Inflammatory macrophage (primary cell): Measurements from ENCODE around the gene INTS13.
A peak's percentile ranks its signal among the peaks of the same experiment; 100 is the strongest.
"Not testable (repeated sequence)": the region's sequence is repeated elsewhere in the genome, so short reads cannot be mapped to it uniquely, and the experiment has no call there.

Experiments used
- DNase-seq, 2 donors: peaks; one replicate each; pipeline ENCODE4 v3.0.0-alpha.2; 2020 to 2022

INTS13 gene

GRCh38 chr12:26935636-26936378 is 2.0 kb downstream of the INTS13 start:
- peak; percentile 24 to 35 for DNase-seq

DNA sequence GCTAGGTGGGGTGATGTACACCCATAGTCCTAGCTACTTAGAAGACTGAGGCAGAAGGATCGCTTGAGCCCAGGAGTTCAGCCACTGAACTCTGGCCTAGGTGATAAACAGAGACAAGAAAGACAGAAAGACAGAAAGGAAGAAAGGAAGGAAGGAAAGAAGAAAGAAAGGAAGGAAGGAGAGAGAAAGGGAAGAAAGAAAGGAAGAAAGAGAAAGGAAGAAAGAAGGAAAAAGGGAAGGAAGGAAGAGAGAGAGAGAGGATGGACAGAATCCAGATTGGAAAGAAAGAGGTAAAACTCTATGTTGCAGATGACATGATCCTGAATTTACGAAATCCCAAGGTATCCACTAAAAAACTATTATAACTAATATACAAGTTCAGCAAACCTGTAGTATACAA is 8.2 kb downstream of the INTS13 start:
- DNase-seq: no peak

- DNase-seq: no peak
Observed at GRCh38 chr12:26928661-26929060, 9.1 kb downstream of the INTS13 start.

GRCh38 chr12:26921886-26922285 is 15.9 kb downstream of the INTS13 start:
- DNase-seq: no peak

DNA sequence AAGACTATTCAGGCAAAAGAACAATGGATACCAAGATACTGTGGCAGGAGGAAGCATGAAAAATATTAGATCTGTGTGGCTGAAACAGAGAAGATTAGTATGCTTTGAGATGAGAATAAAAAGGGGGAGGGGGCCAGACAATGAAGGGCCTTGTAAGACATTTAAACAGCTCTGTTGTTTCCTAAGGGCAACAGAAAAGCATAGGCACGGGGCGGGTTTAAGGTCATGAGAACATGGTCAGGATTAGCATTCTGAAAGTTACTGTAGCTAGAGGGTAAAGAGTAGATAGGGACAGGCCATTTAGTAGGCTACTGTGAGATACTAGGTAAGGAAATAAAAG is 18.6 kb downstream of the INTS13 start:
- no peak for DNase-seq

GRCh38 chr12:26918321-26919215 is 19.2 kb downstream of the INTS13 start:
- DNase-seq: no peak

DNA sequence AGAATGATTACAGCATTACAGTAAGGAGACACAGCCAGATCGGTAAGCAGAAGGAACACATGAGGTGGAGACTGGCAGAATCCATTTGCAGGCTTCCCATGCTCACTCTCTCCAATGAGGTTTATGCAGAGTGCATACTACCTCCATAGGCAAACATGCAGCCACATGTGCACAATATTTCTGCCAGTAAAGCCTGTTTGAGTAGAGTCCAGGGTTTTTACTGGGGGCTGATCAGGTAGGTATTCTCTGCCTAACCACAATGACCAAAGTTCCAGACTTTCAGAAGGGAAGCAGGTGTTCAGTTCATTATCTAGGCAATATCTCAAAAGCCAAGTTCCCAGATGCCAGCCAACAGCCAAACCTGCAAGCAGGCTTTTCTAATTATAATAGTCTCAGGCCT is 31.1 kb downstream of the INTS13 start:
- no peak for DNase-seq

DNA sequence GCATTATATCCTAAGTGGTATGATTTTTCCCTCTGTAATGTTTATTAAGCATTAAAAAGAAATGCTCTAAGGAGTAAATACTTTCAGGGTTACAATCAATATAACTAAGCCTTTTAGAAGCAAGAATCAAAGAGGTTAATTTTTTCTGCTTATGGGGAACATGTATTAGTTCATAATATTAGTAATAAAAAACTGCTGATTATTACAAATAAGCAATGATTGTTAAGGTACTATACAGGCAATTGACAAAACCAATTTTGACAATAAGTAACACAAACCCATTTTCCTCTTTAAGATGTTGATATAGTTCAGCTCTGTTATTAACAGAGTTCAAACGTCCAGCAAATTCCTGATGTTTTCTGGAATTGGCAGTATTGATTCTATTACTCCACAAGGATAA is 31.8 kb downstream of the INTS13 start:
- DNase-seq: no peak

- not testable (repeated sequence) for DNase-seq
Observed at GRCh38 chr12:26903396-26903795, 34.4 kb downstream of the INTS13 start.

DNA sequence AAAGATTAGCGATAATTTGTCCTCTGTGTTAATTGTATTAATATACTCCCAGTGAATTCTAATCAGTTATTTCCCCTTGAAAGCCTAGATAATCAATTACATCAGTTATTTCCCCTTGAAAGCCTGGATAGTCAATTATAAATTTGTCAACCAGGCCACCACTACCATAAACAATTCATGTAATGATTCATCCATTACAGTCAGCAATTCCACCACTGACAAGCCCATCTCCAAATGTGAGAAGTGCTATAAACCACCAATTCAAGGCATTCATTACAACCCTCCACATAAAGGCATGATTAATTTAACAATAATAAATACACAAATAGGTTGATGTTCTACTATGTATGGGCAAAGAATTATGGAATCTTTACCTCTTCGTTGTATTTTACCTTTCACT is 40.9 kb downstream of the INTS13 start:
- no peak for DNase-seq

GRCh38 chr12:26895672-26896071 is 42.1 kb downstream of the INTS13 start:
- no peak for DNase-seq

DNA sequence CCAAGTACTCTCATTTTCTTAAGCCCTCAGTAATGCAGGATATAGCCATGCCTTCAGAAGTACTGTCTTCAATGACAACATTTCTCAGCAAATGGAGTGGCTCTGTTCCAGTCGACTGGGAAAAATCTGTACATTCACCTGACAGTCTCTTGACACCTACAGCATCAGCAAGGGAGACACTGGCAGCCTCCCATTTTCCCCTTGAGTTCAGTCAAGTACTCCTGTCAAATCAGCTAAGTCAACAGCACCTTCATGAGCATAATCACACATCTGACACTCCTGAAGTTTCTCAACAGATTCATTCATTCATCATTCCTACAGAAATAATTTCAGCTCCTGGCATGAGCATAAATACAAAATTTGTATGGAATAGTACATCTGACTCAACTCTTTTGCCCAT is 46.1 kb downstream of the INTS13 start:
- DNase-seq: no peak

DNA sequence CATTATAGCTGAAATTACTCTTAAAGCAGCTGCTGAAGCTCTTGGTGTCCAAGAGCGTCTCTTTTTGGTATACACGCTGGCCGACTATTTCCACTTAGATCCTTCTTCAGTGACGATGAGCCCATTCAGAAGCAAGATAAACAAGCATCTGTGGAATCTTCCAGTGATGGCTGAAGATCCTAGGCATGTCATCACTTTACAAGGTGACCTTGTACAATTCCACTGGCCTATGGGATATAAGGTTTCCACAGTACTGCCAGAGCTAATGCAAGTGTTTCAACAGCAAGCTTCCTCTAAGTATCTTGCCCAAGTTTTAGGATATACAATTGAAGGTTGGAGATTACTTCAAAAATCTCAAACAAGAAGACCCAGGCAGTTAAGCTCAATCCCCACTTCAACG is 47.0 kb downstream of the INTS13 start:
- DNase-seq: no peak

GRCh38 chr12:26884765-26885576 is 52.8 kb downstream of the INTS13 start:
- peak; percentile 88 to 91 for DNase-seq

DNA sequence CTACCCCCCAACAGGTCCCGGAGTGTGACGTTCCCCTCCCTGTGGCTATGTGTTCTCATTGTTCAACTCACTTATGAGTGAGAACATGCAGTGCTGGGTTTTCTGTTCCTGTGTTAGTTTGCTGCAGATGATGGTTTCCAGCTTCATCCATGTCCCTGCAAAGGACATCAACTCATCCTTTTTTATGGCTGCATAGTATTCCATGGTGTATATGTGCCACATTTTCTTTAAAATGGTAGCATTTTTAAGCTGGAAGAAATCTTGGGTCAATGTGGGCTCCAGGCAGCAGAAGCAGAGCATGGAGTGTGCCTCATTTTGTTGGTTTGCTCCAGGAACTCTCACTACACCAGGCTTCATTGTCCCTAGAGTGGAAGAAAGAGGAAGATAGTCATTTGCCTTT is 57.2 kb downstream of the INTS13 start:
- no peak for DNase-seq

DNA sequence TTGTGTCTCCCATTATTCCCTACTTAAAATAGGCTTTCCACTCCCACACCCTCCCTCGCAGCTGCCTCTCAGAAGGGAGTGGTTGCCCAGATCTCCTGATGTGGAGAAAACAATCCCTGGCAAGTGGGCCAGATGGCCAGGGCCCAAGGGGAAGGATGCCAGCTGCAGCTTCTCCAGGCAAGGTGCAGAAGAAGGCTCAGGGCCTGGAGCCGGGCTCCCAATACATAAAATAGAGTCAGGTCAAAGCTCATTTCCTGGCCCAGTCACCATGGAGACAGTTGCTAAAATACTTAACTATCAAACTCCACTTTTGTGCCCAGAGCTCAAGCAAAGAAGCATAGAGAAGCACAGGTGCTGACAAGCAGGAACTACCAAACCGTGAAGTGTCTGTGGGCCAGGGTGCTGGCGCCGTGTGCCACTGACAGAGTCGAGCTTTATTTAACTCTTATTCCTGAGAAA is 59.1 kb downstream of the INTS13 start:
- DNase-seq: no peak

DNA sequence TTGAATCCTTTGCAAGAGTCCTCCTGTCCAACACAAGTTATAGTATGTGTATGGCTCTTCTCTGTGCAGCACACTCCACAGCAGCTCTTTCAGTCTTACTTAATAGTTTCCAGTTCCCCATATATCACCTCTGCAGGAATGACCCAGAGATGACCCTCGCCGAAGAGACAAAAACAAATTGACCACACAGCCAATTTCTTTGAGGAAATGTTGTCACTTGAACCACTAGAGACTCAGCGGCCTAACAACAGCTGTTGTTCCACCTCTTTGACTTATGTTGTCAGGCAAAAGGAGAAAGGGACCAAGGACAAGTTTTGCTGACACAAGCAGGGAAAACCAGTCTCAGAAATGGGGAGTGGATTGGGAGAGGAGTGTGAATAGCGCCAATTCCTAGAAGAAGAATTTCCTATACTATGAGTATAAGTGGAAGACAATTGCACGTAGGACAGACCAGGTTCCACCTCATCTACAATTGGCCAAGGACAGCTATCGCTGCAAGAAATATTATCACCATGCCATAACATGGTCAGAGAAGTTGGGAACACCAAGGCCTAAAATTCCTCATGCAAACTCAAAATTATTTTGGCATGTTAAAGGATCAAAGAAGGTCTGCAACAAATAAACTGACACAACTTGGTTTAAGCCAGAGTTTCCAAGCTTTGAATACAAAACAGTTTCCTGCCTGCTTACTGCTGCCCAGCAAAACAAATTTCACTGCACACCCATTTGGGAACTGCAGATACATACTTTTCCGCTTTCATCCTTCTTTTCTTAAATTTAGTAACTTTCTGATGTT is 63.1 kb downstream of the INTS13 start:
- DNase-seq: peak; percentile 73 to 86

DNA sequence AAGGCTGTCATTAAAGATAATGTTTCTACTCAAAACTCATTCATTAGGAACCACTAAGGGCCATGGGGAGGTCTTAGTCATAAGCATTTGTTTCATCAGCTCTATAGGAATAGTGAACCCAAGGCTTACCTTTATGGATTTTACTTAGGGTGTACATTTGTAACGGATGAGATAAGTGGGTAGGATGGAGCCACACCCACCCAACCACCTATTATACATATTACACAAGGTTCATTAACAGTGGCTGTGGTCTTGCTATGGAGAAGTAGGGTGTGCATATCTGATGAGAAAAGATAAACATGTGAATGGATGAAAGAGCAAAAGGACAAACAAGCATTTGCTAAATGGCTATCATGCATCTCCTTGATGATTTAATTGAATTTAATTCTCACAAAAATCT is 65.2 kb downstream of the INTS13 start:
- DNase-seq: no peak

DNA sequence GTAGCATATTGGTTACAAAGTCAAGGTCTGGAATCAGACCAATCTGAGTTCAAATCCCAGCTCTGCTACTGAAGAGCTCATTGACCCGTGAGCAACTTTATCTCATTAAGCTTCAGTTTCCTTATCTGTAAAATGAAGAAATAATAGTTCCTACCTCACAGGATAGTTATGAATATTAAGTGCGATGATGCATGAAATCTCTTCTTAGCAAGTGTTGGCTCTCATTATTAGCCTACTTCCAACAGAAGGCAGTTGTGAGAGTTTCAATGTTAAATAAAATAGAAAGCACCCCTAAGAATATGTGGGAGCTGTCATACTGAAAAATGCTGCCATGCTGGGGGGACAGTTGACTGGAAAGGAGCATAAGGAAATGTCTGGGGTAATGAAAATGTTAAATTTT is 65.8 kb downstream of the INTS13 start:
- DNase-seq: no peak

- DNase-seq: no peak
Observed at GRCh38 chr12:26870491-26871419, 67.0 kb downstream of the INTS13 start.

- no peak for DNase-seq
Observed at GRCh38 chr12:26869908-26870459, 67.8 kb downstream of the INTS13 start.
